H7 (cell line): ENCODE results near the gene TMEM247. TPM values are rescaled to one million over a fixed set of nuclear protein-coding genes. Genes with fewer than 3 reads are reported as not detected.
"Not testable (repeated sequence)": the region's sequence is repeated elsewhere in the genome, so short reads cannot be mapped to it uniquely, and the experiment has no call there.

Experiments
- DNase-seq: peaks from one replicate; pipeline ENCODE4 v3.0.0; 2012
- H3K27me3 ChIP-seq: 2 replicates; pipeline ENCODE4 v1.6.0; 2011; ENCODE audit warnings: mild to moderate bottlenecking, low read length; ENCODE audit not compliant: control insufficient read depth, insufficient read depth
- H3K36me3 ChIP-seq: replicated peaks from 2 replicates; pipeline ENCODE4 v1.5.1; 2011; ENCODE audit warnings: low read length; ENCODE audit not compliant: control insufficient read depth, insufficient read depth
- H3K4me3 ChIP-seq: 2 replicates; pipeline ENCODE4 v1.5.1; 2011; ENCODE audit warnings: low read depth, mild to moderate bottlenecking, control low read depth, low read length, moderate library complexity; ENCODE audit not compliant: insufficient read depth
- total RNA-seq: library from RNA; depleted of rRNA; stranded (reverse); fragments of >200 nt; shearing (Covaris generic); gene quantifications from 2 replicates; pipeline ENCODE4 v1.2.3, GENCODE V29; 2014

TMEM247 gene
- total RNA-seq, 1 experiment from 2014 or later = not detected

GRCh38 chr2:46504685-46505471 lies 25.5 kb downstream of the TMEM247 start:
- Histone ChIP-seq H3K27me3 (no peaks in the 10 kb centered on the region), H3K4me3 (no peak overlapping the region)
- no peak for DNase-seq

DNA sequence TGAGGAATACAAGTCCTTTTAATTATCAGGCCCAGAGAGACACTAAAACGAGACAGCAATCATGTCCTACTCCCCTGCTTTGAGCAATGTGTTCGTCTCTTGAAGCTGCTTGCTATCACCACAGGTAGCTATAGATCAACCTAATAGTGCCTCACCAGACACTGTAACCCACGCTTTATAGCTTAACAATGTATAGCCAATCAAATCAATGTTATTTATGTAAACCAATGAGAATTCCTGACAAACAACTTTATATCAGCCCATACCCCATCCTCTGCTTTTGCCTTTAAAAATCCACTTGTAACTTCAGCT lies 26.1 kb downstream of the TMEM247 start:
- H3K4me3 ChIP-seq = no peak overlapping the region
- no peaks in the 10 kb centered on the region for H3K36me3 ChIP-seq
- H3K27me3 ChIP-seq = no peaks in the 10 kb centered on the region
- DNase-seq = no peak

More at GRCh38 chr2:46504685-46505471, 25.5 kb downstream of the TMEM247 start:
- H3K36me3 ChIP-seq = no peaks in the 10 kb centered on the region

GRCh38 chr2:46506131-46506706 lies 26.9 kb downstream of the TMEM247 start:
- DNase-seq = peak; percentile 37
- Histone ChIP-seq H3K27me3 (no peaks in the 10 kb centered on the region), H3K4me3 (no peak overlapping the region), H3K36me3 (no peaks in the 10 kb centered on the region)

GRCh38 chr2:46508312-46508711 lies 28.9 kb downstream of the TMEM247 start:
- Histone ChIP-seq H3K4me3 (no peak overlapping the region), H3K36me3 (no peaks in the 10 kb centered on the region), H3K27me3 (no peaks in the 10 kb centered on the region)
- no peak for DNase-seq

DNA sequence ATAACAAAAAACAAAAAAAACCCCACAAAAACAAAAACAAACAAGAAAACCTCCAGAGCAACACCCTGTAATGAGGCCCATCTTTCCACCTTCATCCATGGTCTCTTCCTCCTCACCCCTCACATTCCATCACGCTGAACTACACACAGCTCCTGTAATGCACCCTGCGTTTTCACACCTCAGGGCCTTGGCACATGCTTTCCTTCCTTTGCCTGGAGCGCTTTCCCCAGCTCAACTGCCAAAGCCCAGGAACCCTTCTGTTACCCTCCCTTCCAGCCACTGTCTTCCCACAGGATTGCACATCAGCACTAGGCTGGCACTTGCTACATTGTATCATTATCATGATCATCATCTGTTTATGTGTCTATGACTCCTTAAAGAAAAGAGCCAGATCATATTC lies 29.4 kb downstream of the TMEM247 start:
- Histone ChIP-seq H3K27me3 (no peaks in the 10 kb centered on the region), H3K4me3 (no peak overlapping the region), H3K36me3 (no peaks in the 10 kb centered on the region)
- DNase-seq = no peak

- H3K36me3 ChIP-seq = no peaks in the 10 kb centered on the region
- H3K27me3 ChIP-seq = no peaks in the 10 kb centered on the region
- DNase-seq = no peak
- no peak overlapping the region for H3K4me3 ChIP-seq
Measured at GRCh38 chr2:46509804-46510203, 30.4 kb downstream of the TMEM247 start.

- H3K4me3 ChIP-seq = no peak overlapping the region
- H3K36me3 ChIP-seq = no peaks in the 10 kb centered on the region
- H3K27me3 ChIP-seq = no peaks in the 10 kb centered on the region
- DNase-seq = no peak
Measured at GRCh38 chr2:46510598-46511177, 31.3 kb downstream of the TMEM247 start.

- H3K36me3 ChIP-seq = no peaks in the 10 kb centered on the region
- no peak for DNase-seq
- H3K27me3 ChIP-seq = no peaks in the 10 kb centered on the region
- no peak overlapping the region for H3K4me3 ChIP-seq
Measured at GRCh38 chr2:46512185-46512584, 32.8 kb downstream of the TMEM247 start.

DNA sequence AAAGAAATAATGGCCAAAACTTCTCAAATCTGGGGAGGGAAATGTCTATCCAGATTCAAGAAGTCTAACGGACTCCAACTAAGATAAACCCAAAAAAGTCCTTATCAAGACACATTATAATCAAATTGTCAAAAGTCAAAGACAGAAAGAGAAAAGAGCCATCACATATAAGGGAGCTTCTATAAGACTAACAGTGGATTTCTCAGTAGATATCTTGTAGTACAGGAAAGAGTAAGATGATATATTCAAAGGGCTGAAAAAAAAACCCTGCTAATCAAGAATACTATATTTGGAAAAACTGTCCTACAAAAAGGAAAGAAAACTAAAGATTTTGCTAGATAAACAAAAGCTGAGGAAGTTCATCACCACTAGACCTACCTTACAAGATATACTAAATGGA lies 35.4 kb downstream of the TMEM247 start:
- Histone ChIP-seq H3K27me3 (no peaks in the 10 kb centered on the region), H3K4me3 (no peak overlapping the region), H3K36me3 (no peaks in the 10 kb centered on the region)
- DNase-seq = no peak

- no peak for DNase-seq
- H3K4me3 ChIP-seq = no peak overlapping the region
- H3K27me3 ChIP-seq = no peaks in the 10 kb centered on the region
- H3K36me3 ChIP-seq = no peaks in the 10 kb centered on the region
Measured at GRCh38 chr2:46517485-46517884, 38.1 kb downstream of the TMEM247 start.

GRCh38 chr2:46518861-46519260 lies 39.5 kb downstream of the TMEM247 start:
- Histone ChIP-seq H3K4me3 (no peak overlapping the region), H3K27me3 (no peaks in the 10 kb centered on the region), H3K36me3 (no peaks in the 10 kb centered on the region)
- DNase-seq = no peak

GRCh38 chr2:46519265-46519664 lies 39.9 kb downstream of the TMEM247 start:
- H3K36me3 ChIP-seq = no peaks in the 10 kb centered on the region
- no peak overlapping the region for H3K4me3 ChIP-seq
- no peaks in the 10 kb centered on the region for H3K27me3 ChIP-seq
- DNase-seq = no peak

- no peak for DNase-seq
- Histone ChIP-seq H3K27me3 (no peaks in the 10 kb centered on the region), H3K4me3 (no peak overlapping the region), H3K36me3 (no peaks in the 10 kb centered on the region)
Measured at GRCh38 chr2:46520130-46520711, 40.9 kb downstream of the TMEM247 start.

DNA sequence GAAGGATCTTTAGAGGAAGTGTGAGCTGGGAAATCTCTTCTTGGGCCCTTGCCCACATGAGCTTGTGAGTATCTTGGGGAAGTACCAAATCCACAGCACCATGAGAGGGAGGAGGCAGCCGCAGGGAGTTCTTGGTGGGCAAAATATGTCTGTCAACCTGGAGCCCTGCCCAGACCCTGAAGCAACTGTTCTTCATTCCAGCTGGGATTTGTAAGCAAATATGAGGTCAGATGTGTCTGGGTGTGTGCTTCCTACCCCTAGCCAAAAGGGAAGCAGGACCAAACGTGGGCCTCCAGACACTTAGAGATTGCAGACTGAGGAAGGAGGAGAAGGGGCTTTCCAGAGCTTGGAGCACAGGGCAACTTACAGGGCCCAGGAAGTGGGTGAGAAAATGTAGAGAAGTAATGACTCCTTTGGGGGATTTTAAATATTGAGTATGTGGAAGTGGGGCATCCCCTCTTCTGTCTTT lies 41.9 kb downstream of the TMEM247 start:
- H3K36me3 ChIP-seq = no peaks in the 10 kb centered on the region
- no peak overlapping the region for H3K4me3 ChIP-seq
- H3K27me3 ChIP-seq = no peaks in the 10 kb centered on the region
- DNase-seq = no peak

DNA sequence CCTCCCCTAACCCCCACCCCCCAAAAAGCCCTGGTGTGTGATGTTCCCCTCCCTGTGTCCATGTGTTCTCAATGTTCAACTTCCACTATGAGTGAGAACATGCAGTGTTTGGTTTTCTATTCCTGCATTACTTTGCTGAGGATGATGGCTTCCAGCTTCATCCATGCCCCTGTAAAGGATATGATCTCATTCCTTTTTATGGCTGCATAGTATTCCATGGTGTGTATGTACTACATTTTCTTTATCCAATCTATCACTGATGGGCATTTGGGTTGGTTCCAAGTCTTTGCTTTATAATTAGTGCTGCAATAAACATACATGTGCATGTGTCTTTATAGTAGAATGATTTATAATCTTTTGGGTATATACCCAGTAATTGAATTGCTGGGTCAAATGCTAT lies 43.0 kb downstream of the TMEM247 start:
- H3K36me3 ChIP-seq, DNase-seq: not testable (repeated sequence)

More for the DNA sequence above, 43.0 kb downstream of the TMEM247 start:
- not testable (repeated sequence) for H3K27me3 ChIP-seq, H3K4me3 ChIP-seq
